Heart left ventricle (tissue), 13 donors: ENCODE results near the gene GPR85.

Experiments
- CTCF ChIP-seq, 12 donors: fragments of 200-600 bp; sonication (generic) in 4 of 12; IDR thresholded peaks; one replicate each; pipeline versions ENCODE4 v1.5.0 to v1.8.0; 2018 to 2022; ENCODE audit warnings: antibody characterized with exemption in 12 of 12, mild to moderate bottlenecking in 5 of 12
- POLR2A ChIP-seq, 2 donors: fragments of 450-650 bp; IDR thresholded peaks; one replicate each; pipeline ENCODE4 v1.6.1; 2017; ENCODE audit warnings: antibody characterized with exemption in 2 of 2, mild to moderate bottlenecking in 2 of 2, moderate library complexity in 2 of 2
- donor health status: ischemic (EF 13 %, LVEDD 7.1; RV severe dilation, severe dysfunction).
- donor health status: DM: no; HTN: yes; CAD: no.
- donor health status: DM: no; HTN: no; CAD: no.
- donor health status: ischemic (EF 25% LVEDD 6.9; RV normal size, moderate dysfunction).
- donor health status: ischemic (EF 25% LVEDD 5.7; RV mildly dilated, moderate dysfunction).
- donor health status: ischemic (EF 35%, LVEDD 5.7; RV mildly dilated, moderate dysfunction).
- donor health status: nonischemic (EF 11% LVEDD 7.7; RV severe dilation, severe dysfunction).
- donor health status: DM: yes; HTN: yes; CAD: no.
- donor health status: PGD.
- donor health status: ischemic (EF 29% LVEDD 5.4; RV normal size, mild dysfunction).
- donor health status: nonischemic (EF 23%, LVEDD 6.1; RV moderate dilation, normal function).

DNA sequence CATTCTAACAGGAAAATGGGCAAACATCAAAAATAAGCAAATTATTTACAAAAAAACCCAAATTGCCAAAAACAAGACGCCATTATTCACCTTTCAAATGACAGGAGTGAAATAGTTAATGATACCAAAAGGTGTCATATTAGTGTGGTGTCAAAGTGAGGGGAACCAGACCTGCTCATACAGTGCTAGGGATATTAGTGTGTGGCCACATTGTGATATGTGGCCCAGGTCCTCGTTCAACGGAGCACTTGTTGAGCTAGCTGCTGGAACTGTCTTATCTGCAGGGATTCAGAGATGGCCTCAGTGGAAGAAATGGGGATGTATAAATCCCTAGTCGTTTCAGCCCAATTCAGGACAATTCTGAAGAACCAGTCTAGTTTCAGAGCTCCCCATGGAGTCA, 41.2 kb downstream of the GPR85 start:
- TF ChIP-seq CTCF (IDR thresholded peaks at IDR 0.05) (no peak), POLR2A (IDR thresholded peaks at IDR 0.05) (no peak)
